Spleen (tissue), 11 donors: ENCODE measurements around the gene RFX4. TPM values are rescaled to one million over a fixed set of nuclear protein-coding genes. Genes with fewer than 3 reads are reported as not detected.

Experiments used
- DNase-seq: peaks from one replicate; pipeline ENCODE4 v3.0.0-alpha.2; 2020
- H3K27ac ChIP-seq, 8 donors: fragments of 200-600 bp; sonication (generic) in 7 of 8; 1 replicate in 4 of 8; 2 replicates in 4 of 8; pipeline versions ENCODE4 v1.5.0 to v1.8.0; 2016 to 2021; ENCODE audit warnings: inconsistent platforms in 4 of 8, mild to moderate bottlenecking in 4 of 8, moderate library complexity in 1 of 8
- H3K27me3 ChIP-seq, 7 donors: fragments of 200-600 bp; sonication (generic) in 6 of 7; replicated peaks in 1 of 7; 1 replicate in 4 of 7; 2 replicates in 3 of 7; pipeline versions ENCODE4 v1.5.0 to v1.8.0; 2016 to 2021; ENCODE audit warnings: inconsistent platforms in 3 of 7, mild to moderate bottlenecking in 1 of 7
- H3K36me3 ChIP-seq, 6 donors: fragments of 200-600 bp; sonication (generic) in 5 of 6; 1 replicate in 4 of 6; 2 replicates in 2 of 6; pipeline versions ENCODE4 v1.5.0 to v1.8.0; 2016 to 2021; ENCODE audit warnings: inconsistent platforms in 2 of 6
- H3K4me1 ChIP-seq, 6 donors: fragments of 200-600 bp; sonication (generic) in 5 of 6; 1 replicate in 3 of 6; 2 replicates in 3 of 6; pipeline versions ENCODE4 v1.5.0 to v1.8.0; 2016 to 2021; ENCODE audit warnings: inconsistent platforms in 3 of 6
- H3K4me3 ChIP-seq, 8 donors: fragments of 200-600 bp; sonication (generic) in 7 of 8; 1 replicate in 4 of 8; 2 replicates in 4 of 8; pipeline versions ENCODE4 v1.5.0 to v1.8.0; 2016 to 2021; ENCODE audit warnings: inconsistent platforms in 4 of 8, mild to moderate bottlenecking in 4 of 8, moderate library complexity in 2 of 8
- H3K9me3 ChIP-seq, 8 donors: fragments of 200-600 bp; sonication (generic) in 7 of 8; 1 replicate in 4 of 8; 2 replicates in 4 of 8; pipeline versions ENCODE4 v1.5.0 to v1.8.0; 2016 to 2021; ENCODE audit warnings: inconsistent platforms in 4 of 8
- POLR2A ChIP-seq, 3 donors: fragments of 450-650 bp; IDR thresholded peaks; one replicate each; pipeline ENCODE4 v1.5.1; 2017; ENCODE audit warnings: antibody characterized with exemption in 3 of 3, mild to moderate bottlenecking in 1 of 3
- POLR2AphosphoS5 ChIP-seq, 3 donors: sonication (generic); formaldehyde crosslinking; IDR thresholded peaks; one replicate each; pipeline ENCODE4 v1.5.1; 2017; ENCODE audit warnings: antibody characterized with exemption in 3 of 3
- WGBS, 5 donors: extraction: QIAGEN DNeasy Blood & Tissue Kit in 3 of 5; methylation state at CpG; one replicate each; pipeline versions ENCODE4 v1.1.5 to v1.1.7; 2013 to 2018; 5-methylcytosine and 5-hydroxymethylcytosine counted together
- intact Hi-C: fragments of 100-400 bp; cut with DNase I; formaldehyde crosslinking; loops from one replicate; pipeline ENCODE4 v1.15.0; 2023; ENCODE audit warnings: low total_unique reads
- polyA plus RNA-seq, 3 donors: library from polyadenylated mRNA; stranded (reverse); fragments of 200-250 nt; gene quantifications; one replicate each; pipeline ENCODE4 v1.2.1, GENCODE V29; 2013
- total RNA-seq, 7 donors: library from RNA; depleted of rRNA in 3 of 7; stranded (reverse); fragments of >200 nt in 3 of 7; fragmentation: NEBNext Ultra II Directional in 4 of 7; extraction: Animal tissue kit (Norgen Biotek cat#: 25700) in 4 of 7; gene quantifications; one replicate each; pipeline versions ENCODE4 v1.1.0 to v1.2.1, GENCODE V29; 2016 to 2021
- TF ChIP-seq, protein P1 (sequence below), 11 experiments: fragments of 200-600 bp in 7 of 11; fragments of 450-650 bp in 4 of 11; sonication (generic) in 4 of 11; IDR thresholded peaks in 8 of 11; conservative IDR thresholded peaks in 3 of 11; 1 replicate in 7 of 11; 2 replicates in 4 of 11; pipeline versions ENCODE4 v1.4.0 to v1.8.0; 2016 to 2021; ENCODE audit warnings: antibody characterized with exemption in 11 of 11, inconsistent platforms in 4 of 11, mild to moderate bottlenecking in 1 of 11
- donor health status: healthy with polysubstance abuse.
- donor health status: DM: no; HTN: no; CAD: no; lungs with moderate emphysema.
- donor health status: DM: no; HTN: no; CAD: no.
- donor health status: Bipolar disorder and iron deficiency.
- donor health status: healthy.
- donor health status: DM: no; HTN: no; CAD: no.
- donor health status: DM: yes; HTN: yes; CAD: no.

RFX4 gene
- total and polyA plus RNA-seq, 10 donors = not detected

DNA sequence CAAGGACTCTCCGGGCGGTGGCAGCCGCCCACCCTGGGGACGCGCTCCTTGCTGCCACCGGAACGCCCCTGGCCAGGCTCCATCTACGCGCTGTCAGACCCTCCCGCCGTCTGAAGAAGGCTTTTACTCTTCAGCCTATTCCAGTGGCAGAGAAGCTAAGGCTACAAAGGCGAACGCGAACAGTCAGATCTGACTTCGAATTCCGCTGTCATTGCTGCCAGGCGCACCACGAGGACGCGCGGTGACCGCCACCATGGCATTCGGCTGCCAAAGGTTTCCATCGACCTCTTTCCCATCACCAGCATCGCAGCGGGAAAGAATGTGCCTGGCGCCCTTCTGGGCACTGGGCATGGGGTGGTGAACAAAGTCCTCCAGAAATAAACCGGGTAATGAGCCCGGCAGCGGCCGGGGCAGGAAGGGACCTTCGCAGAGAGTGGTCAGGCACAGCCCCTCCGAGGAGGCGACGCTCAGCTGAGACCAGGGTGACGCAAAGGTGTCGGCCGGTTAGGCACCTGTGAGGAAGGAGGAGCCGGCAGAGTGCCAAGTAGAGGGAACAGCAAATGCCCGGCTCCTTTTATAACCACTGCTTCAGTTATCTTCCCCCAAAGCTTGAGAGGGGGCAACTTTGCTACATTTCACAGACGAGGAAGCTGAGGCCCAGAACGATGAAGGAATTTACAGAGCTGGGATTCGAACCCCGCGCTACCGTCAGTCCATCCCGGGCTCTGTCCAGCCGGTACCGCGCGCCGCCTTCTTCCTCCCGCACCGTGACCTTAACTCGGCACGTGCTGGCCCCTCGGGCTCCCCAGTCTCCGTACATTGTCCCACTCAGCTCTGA is 1.9 kb upstream of the RFX4 start:
- Histone ChIP-seq H3K27ac (no peak overlapping the region), H3K4me1 (peaks cover 25 to 54% (median 43%) of the 10 kb centered on the region in 6 donors), H3K36me3 (no peaks in the 10 kb centered on the region), H3K27me3 (peaks cover 8 to 93% (median 76%) of the 10 kb centered on the region in 7 donors), H3K9me3 (no peaks in the 10 kb centered on the region), H3K4me3 (peak overlapping the region in 5 of 8 donors; percentile 2 to 60 (median 10))
- intact Hi-C loops = no loop called here
- WGBS, 5 donors = 9 to 22% (median 11%) methylated on average over 14 to 58 of the region's 58 CpGs
- DNase-seq = no peak
- TF ChIP-seq, protein P1, sequence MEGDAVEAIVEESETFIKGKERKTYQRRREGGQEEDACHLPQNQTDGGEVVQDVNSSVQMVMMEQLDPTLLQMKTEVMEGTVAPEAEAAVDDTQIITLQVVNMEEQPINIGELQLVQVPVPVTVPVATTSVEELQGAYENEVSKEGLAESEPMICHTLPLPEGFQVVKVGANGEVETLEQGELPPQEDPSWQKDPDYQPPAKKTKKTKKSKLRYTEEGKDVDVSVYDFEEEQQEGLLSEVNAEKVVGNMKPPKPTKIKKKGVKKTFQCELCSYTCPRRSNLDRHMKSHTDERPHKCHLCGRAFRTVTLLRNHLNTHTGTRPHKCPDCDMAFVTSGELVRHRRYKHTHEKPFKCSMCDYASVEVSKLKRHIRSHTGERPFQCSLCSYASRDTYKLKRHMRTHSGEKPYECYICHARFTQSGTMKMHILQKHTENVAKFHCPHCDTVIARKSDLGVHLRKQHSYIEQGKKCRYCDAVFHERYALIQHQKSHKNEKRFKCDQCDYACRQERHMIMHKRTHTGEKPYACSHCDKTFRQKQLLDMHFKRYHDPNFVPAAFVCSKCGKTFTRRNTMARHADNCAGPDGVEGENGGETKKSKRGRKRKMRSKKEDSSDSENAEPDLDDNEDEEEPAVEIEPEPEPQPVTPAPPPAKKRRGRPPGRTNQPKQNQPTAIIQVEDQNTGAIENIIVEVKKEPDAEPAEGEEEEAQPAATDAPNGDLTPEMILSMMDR (IDR thresholded peaks at IDR 0.05 in 8 of 11, conservative IDR thresholded peaks at IDR 0.05 in 3 of 11) = no peak
- TF ChIP-seq POLR2A (IDR thresholded peaks at IDR 0.05) = no peak
- TF ChIP-seq POLR2AphosphoS5 (IDR thresholded peaks at IDR 0.05) = no peak

DNA sequence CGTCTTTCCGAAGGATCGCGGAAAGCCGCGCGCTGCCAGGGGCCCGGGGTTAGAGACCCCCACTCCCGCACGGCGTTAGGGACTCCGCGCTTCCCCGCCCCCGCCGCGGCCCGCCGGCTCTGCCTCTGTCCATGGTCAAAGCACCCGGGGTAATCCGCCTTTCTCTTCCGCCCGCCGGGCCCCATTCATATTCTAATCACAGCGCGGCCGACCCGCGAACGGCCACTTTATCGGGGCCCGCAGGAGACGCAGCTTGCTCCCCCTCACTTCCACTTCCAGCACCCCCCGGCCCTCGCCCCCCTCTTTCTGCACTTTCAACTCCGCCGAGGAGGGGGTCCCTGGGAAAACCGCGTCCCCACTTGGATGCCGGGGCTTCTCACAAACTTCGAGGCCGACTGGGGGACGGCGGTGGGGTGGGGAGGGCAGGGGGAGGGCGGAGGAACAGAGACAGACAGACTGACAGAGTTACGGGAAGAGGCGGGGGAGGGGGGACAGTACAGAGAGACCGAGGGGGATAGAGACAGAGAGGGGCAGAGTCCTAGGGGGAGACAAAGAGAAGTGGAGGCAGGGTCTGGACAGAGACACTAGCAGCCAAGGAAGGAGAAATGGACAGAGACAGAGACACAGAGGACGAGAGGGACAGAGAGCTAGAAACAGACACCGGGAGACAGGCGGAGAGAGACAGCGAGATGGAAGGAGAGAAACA is 1.1 kb upstream of the RFX4 start:
- 2 to 4% (median 3%) methylated on average over 33 to 52 of the region's 52 CpGs for WGBS, 5 donors
- no peak for DNase-seq
- Histone ChIP-seq H3K36me3 (no peaks in the 10 kb centered on the region), H3K4me3 (peak overlapping the region in 5 of 8 donors; percentile 6 to 60 (median 15)), H3K27me3 (peaks cover 8 to 98% (median 84%) of the 10 kb centered on the region in 7 donors), H3K27ac (no peak overlapping the region), H3K9me3 (no peaks in the 10 kb centered on the region), H3K4me1 (peaks cover 25 to 62% (median 49%) of the 10 kb centered on the region in 6 donors)
- no peak for TF ChIP-seq POLR2AphosphoS5 (IDR thresholded peaks at IDR 0.05)
- no peak for TF ChIP-seq POLR2A (IDR thresholded peaks at IDR 0.05)
- TF ChIP-seq, protein P1 (IDR thresholded peaks at IDR 0.05 in 8 of 11, conservative IDR thresholded peaks at IDR 0.05 in 3 of 11) = no peak
- intact Hi-C loops = no loop called here

DNA sequence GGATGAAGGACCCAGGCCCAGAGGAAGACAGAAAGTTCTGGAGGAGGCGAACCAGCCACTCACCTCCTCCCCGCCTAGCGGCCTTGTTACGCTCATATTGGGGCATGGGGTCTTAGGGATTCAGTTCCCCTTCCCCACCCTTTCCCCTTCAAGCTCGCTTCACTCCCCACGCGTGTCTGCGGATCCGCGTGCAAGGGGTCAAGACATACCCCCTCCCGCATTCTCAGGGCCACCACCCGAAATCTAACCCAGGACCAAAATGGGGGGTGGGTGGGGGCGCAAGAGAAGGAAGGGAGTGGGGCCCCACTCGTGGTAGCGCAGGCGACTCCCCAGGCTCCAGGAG is 584 bp upstream of the RFX4 start:
- H3K27me3 ChIP-seq = peaks cover 8 to 100% (median 90%) of the 10 kb centered on the region in 7 donors
- 3 to 8% (median 6%) methylated on average over 12 to 16 of the region's 16 CpGs for WGBS, 5 donors

More for the DNA sequence above, 584 bp upstream of the RFX4 start:
- peak overlapping the region in 4 of 8 donors; percentile 10 to 60 (median 20) for H3K4me3 ChIP-seq
- no peaks in the 10 kb centered on the region for H3K36me3 ChIP-seq
- DNase-seq = no peak
- H3K27ac ChIP-seq = no peak overlapping the region
- H3K9me3 ChIP-seq = no peaks in the 10 kb centered on the region
- peaks cover 25 to 68% (median 52%) of the 10 kb centered on the region in 6 donors for H3K4me1 ChIP-seq
- TF ChIP-seq, protein P1 (IDR thresholded peaks at IDR 0.05 in 8 of 11, conservative IDR thresholded peaks at IDR 0.05 in 3 of 11) = no peak
- TF ChIP-seq POLR2AphosphoS5 (IDR thresholded peaks at IDR 0.05) (no peak), POLR2A (IDR thresholded peaks at IDR 0.05) (no peak)
- intact Hi-C loops = no loop called here
